ENCODE data around the gene ADARB1. TPM values are rescaled to one million over a fixed set of nuclear protein-coding genes. Genes with fewer than 3 reads are reported as not detected.

The ADARB1 gene
- total and polyA plus RNA-seq, 4 experiments from 2014 or later, result 4.6 to 50.0 (median 30.9) TPM

GRCh38 chr21:45134279-45135076 is 60.1 kb downstream of the ADARB1 start:
- Histone ChIP-seq H3K4me3 (ENCODE audit: low read length in 2 of 2) (no peak overlapping the region), H3K4me1 (ENCODE audit: insufficient read depth, low read length) (no peaks in the 10 kb centered on the region), H3K36me3 (ENCODE audit: insufficient read depth, low read length) (peaks cover 9% of the 10 kb centered on the region), H3K27me3 (ENCODE audit: insufficient read depth, low read length) (no peaks in the 10 kb centered on the region), H3K27ac (ENCODE audit: low read depth, low read length) (no peak overlapping the region), H3K9me3 (ENCODE audit: control insufficient read depth in 1 of 2, low read length in 2 of 2) (no peaks in the 10 kb centered on the region)
- no peaks in the 10 kb centered on the region for H3K9me3 Mint-ChIP-seq
- intact Hi-C loops (cut with micrococcal nuclease), result no loop called here
- ChIA-PET CTCF (ENCODE audit: partially characterized antibody) (interaction anchor here (9.0 kb wide), 1 partner anchor 187 kb away, joined by 252 read pairs; the partner anchor contains the start of gene SLX9), POLR2A (ENCODE audit: partially characterized antibody) (no interaction called here)
- peaks cover 12 to 20% (median 13%) of the 10 kb centered on the region in 4 donors for H3K4me1 Mint-ChIP-seq
- H3K36me3 Mint-ChIP-seq, result peaks cover under 1 to 21% of the 10 kb centered on the region in 2 donors
- DNase-seq, result no peak
- no peaks in the 10 kb centered on the region for H3K27me3 Mint-ChIP-seq
- peak overlapping the region in 1 of 7 donors; percentile 42 for H3K27ac Mint-ChIP-seq
- no peak overlapping the region for H3K4me3 Mint-ChIP-seq

GRCh38 chr21:45135122-45135521 is 60.7 kb downstream of the ADARB1 start:
- no peak for DNase-seq
- ChIA-PET CTCF (ENCODE audit: partially characterized antibody) (interaction anchor here (9.0 kb wide), 1 partner anchor 188 kb away, joined by 252 read pairs; the partner anchor contains the start of gene SLX9), POLR2A (ENCODE audit: partially characterized antibody) (no interaction called here)
- H3K4me3 ChIP-seq (ENCODE audit: low read length in 2 of 2), result no peak overlapping the region
- intact Hi-C loops (cut with micrococcal nuclease), result no loop called here
- H3K27me3 Mint-ChIP-seq, result no peaks in the 10 kb centered on the region
- no peaks in the 10 kb centered on the region for H3K9me3 Mint-ChIP-seq
- no peaks in the 10 kb centered on the region for H3K9me3 ChIP-seq (ENCODE audit: control insufficient read depth in 1 of 2, low read length in 2 of 2)
- no peaks in the 10 kb centered on the region for H3K27me3 ChIP-seq (ENCODE audit: insufficient read depth, low read length)
- no peak overlapping the region for H3K4me3 Mint-ChIP-seq
- H3K4me1 Mint-ChIP-seq, result peaks cover 9 to 19% (median 13%) of the 10 kb centered on the region in 4 donors
- H3K36me3 Mint-ChIP-seq, result peaks cover 0 to 19% of the 10 kb centered on the region in 2 donors
- H3K36me3 ChIP-seq (ENCODE audit: insufficient read depth, low read length), result peaks cover 9% of the 10 kb centered on the region
- H3K4me1 ChIP-seq (ENCODE audit: insufficient read depth, low read length), result no peaks in the 10 kb centered on the region
- H3K27ac ChIP-seq (ENCODE audit: low read depth, low read length), result no peak overlapping the region
- H3K27ac Mint-ChIP-seq, result peak overlapping the region in 2 of 7 donors; percentile 55 to 66

- intact Hi-C loops (cut with micrococcal nuclease), result no loop called here
- POLR2A ChIA-PET (ENCODE audit: partially characterized antibody), result no interaction called here
- peaks cover 9% of the 10 kb centered on the region for H3K36me3 ChIP-seq (ENCODE audit: insufficient read depth, low read length)
- H3K27ac ChIP-seq (ENCODE audit: low read depth, low read length), result no peak overlapping the region
- CTCF ChIA-PET (ENCODE audit: partially characterized antibody), result interaction anchor here (0.9 to 9.4 kb wide), 9 partner anchors 11 to 189 kb away, joined by 3 to 252 read pairs (median 34); partner anchors contain the start of gene SLX9
- H3K27me3 ChIP-seq (ENCODE audit: insufficient read depth, low read length), result no peaks in the 10 kb centered on the region
- H3K4me3 Mint-ChIP-seq, result no peak overlapping the region
- H3K4me3 ChIP-seq (ENCODE audit: low read length in 2 of 2), result no peak overlapping the region
- no peaks in the 10 kb centered on the region for H3K9me3 Mint-ChIP-seq
- no peaks in the 10 kb centered on the region for H3K4me1 ChIP-seq (ENCODE audit: insufficient read depth, low read length)
- peak overlapping the region in 1 of 7 donors; percentile 8 for H3K27ac Mint-ChIP-seq
- peaks cover 11 to 25% (median 16%) of the 10 kb centered on the region in 4 donors for H3K4me1 Mint-ChIP-seq
- H3K9me3 ChIP-seq (ENCODE audit: control insufficient read depth in 1 of 2, low read length in 2 of 2), result no peaks in the 10 kb centered on the region
- no peaks in the 10 kb centered on the region for H3K27me3 Mint-ChIP-seq
- no peak for DNase-seq
- H3K36me3 Mint-ChIP-seq, result peaks cover 0 to 19% of the 10 kb centered on the region in 2 donors
Observed at GRCh38 chr21:45135868-45136267, 61.5 kb downstream of the ADARB1 start.

GRCh38 chr21:45136500-45136899 is 62.1 kb downstream of the ADARB1 start:
- ChIA-PET POLR2A (ENCODE audit: partially characterized antibody) (interaction anchor here (1.7 to 2.2 kb wide), 2 partner anchors 8 to 57 kb away, joined by 4 to 12 read pairs; no protein-coding TSS in a partner anchor), CTCF (ENCODE audit: partially characterized antibody) (interaction anchor here (0.6 to 9.4 kb wide), 22 partner anchors 11 to 303 kb away, joined by 3 to 252 read pairs (median 8); partner anchors contain the start of genes ADARB1 and SLX9)
- Mint-ChIP-seq H3K36me3 (peaks cover 0 to 19% of the 10 kb centered on the region in 2 donors), H3K27ac (peak overlapping the region in 2 of 7 donors; percentile 12 to 41), H3K4me3 (no peak overlapping the region), H3K9me3 (no peaks in the 10 kb centered on the region), H3K4me1 (peaks cover 11 to 25% (median 16%) of the 10 kb centered on the region in 4 donors), H3K27me3 (no peaks in the 10 kb centered on the region)
- no peaks in the 10 kb centered on the region for H3K4me1 ChIP-seq (ENCODE audit: insufficient read depth, low read length)
- no peak for DNase-seq
- intact Hi-C loops (cut with micrococcal nuclease), result no loop called here
- no peaks in the 10 kb centered on the region for H3K9me3 ChIP-seq (ENCODE audit: control insufficient read depth in 1 of 2, low read length in 2 of 2)
- H3K27me3 ChIP-seq (ENCODE audit: insufficient read depth, low read length), result no peaks in the 10 kb centered on the region
- H3K36me3 ChIP-seq (ENCODE audit: insufficient read depth, low read length), result peaks cover 9% of the 10 kb centered on the region
- no peak overlapping the region for H3K27ac ChIP-seq (ENCODE audit: low read depth, low read length)
- H3K4me3 ChIP-seq (ENCODE audit: low read length in 2 of 2), result no peak overlapping the region

- H3K4me3 Mint-ChIP-seq, result no peak overlapping the region
- POLR2A ChIA-PET (ENCODE audit: partially characterized antibody), result interaction anchor here (1.3 to 2.2 kb wide), 3 partner anchors 9 to 206 kb away, joined by 4 to 12 read pairs (median 5); no protein-coding TSS in a partner anchor
Observed at GRCh38 chr21:45136927-45137611, 62.7 kb downstream of the ADARB1 start.

GRCh38 chr21:45137612-45137937 is 63.2 kb downstream of the ADARB1 start:
- ChIA-PET CTCF (ENCODE audit: partially characterized antibody) (interaction anchor here (0.8 to 9.4 kb wide), 40 partner anchors 10 to 683 kb away, joined by 3 to 252 read pairs (median 6); partner anchors contain the start of genes ADARB1 and SLX9), POLR2A (ENCODE audit: partially characterized antibody) (interaction anchor here (1.3 to 2.2 kb wide), 3 partner anchors 10 to 206 kb away, joined by 4 to 12 read pairs (median 5); no protein-coding TSS in a partner anchor)
- no peaks in the 10 kb centered on the region for H3K9me3 ChIP-seq (ENCODE audit: control insufficient read depth in 1 of 2, low read length in 2 of 2)
- Mint-ChIP-seq H3K9me3 (no peaks in the 10 kb centered on the region), H3K4me1 (peaks cover 10 to 22% (median 18%) of the 10 kb centered on the region in 4 donors), H3K27me3 (no peaks in the 10 kb centered on the region), H3K4me3 (no peak overlapping the region), H3K27ac (peak overlapping the region in 5 of 7 donors; percentile 26 to 83 (median 53)), H3K36me3 (peaks cover 0 to 19% of the 10 kb centered on the region in 2 donors)
- no peak for DNase-seq
- H3K36me3 ChIP-seq (ENCODE audit: insufficient read depth, low read length), result peaks cover 9% of the 10 kb centered on the region
- no peak overlapping the region for H3K27ac ChIP-seq (ENCODE audit: low read depth, low read length)
- H3K4me1 ChIP-seq (ENCODE audit: insufficient read depth, low read length), result no peaks in the 10 kb centered on the region
- intact Hi-C loops (cut with micrococcal nuclease), result loop anchor here (1.0 kb wide), 1 partner anchor 188 kb away; no protein-coding TSS in a partner anchor
- H3K4me3 ChIP-seq (ENCODE audit: low read length in 2 of 2), result no peak overlapping the region
- no peaks in the 10 kb centered on the region for H3K27me3 ChIP-seq (ENCODE audit: insufficient read depth, low read length)

More at GRCh38 chr21:45136927-45137611, 62.7 kb downstream of the ADARB1 start:
- peak; percentile 27 to 51 (median 42) for DNase-seq
- peaks cover 9% of the 10 kb centered on the region for H3K36me3 ChIP-seq (ENCODE audit: insufficient read depth, low read length)
- Mint-ChIP-seq H3K36me3 (peaks cover 0 to 19% of the 10 kb centered on the region in 2 donors), H3K27me3 (no peaks in the 10 kb centered on the region), H3K4me1 (peaks cover 11 to 25% (median 17%) of the 10 kb centered on the region in 4 donors), H3K27ac (peak overlapping the region in 4 of 7 donors; percentile 26 to 83 (median 60)), H3K9me3 (no peaks in the 10 kb centered on the region)
- H3K9me3 ChIP-seq (ENCODE audit: control insufficient read depth in 1 of 2, low read length in 2 of 2), result no peaks in the 10 kb centered on the region
- H3K4me3 ChIP-seq (ENCODE audit: low read length in 2 of 2), result no peak overlapping the region
- no peaks in the 10 kb centered on the region for H3K27me3 ChIP-seq (ENCODE audit: insufficient read depth, low read length)
- intact Hi-C loops (cut with micrococcal nuclease), result loop anchor here (1.0 kb wide), 1 partner anchor 188 kb away; no protein-coding TSS in a partner anchor
- no peaks in the 10 kb centered on the region for H3K4me1 ChIP-seq (ENCODE audit: insufficient read depth, low read length)
- CTCF ChIA-PET (ENCODE audit: partially characterized antibody), result interaction anchor here (0.6 to 9.4 kb wide), 33 partner anchors 10 to 683 kb away, joined by 3 to 252 read pairs (median 6); partner anchors contain the start of genes ADARB1 and SLX9
- H3K27ac ChIP-seq (ENCODE audit: low read depth, low read length), result no peak overlapping the region
